ENCODE measurements around the gene DIP2C.

DNA sequence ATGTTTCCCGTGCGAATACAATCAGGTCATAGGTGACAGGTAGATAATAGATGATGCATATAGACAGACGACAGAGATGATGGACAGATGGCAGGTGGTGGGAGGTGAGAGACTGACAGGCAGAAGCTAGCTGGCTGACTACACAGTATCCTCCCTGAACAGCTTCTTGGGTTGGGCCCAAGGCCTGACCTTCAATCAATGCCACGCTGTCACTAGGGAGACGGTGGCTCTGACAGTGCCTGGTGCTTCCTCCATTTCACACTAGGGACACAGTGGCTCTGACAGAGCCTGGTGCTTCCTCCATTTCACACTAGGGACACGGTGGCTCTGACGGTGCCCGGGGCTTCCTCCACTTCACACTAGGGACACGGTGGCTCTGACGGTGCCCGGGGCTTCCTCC, 200.1 kb downstream of the DIP2C start:
- TF ChIP-seq, protein P1, sequence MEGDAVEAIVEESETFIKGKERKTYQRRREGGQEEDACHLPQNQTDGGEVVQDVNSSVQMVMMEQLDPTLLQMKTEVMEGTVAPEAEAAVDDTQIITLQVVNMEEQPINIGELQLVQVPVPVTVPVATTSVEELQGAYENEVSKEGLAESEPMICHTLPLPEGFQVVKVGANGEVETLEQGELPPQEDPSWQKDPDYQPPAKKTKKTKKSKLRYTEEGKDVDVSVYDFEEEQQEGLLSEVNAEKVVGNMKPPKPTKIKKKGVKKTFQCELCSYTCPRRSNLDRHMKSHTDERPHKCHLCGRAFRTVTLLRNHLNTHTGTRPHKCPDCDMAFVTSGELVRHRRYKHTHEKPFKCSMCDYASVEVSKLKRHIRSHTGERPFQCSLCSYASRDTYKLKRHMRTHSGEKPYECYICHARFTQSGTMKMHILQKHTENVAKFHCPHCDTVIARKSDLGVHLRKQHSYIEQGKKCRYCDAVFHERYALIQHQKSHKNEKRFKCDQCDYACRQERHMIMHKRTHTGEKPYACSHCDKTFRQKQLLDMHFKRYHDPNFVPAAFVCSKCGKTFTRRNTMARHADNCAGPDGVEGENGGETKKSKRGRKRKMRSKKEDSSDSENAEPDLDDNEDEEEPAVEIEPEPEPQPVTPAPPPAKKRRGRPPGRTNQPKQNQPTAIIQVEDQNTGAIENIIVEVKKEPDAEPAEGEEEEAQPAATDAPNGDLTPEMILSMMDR (IDR thresholded peaks at IDR 0.05) = no peak
- no peak for TF ChIP-seq EZH2 (IDR thresholded peaks at IDR 0.05)

Data from neural progenitor cell (in vitro differentiated cells).